MM.1S (cell line): ENCODE data around the gene LYPD5.

Experiments used
- DNase-seq: peaks from one replicate; pipeline ENCODE4 v3.0.0-alpha.2; 2015
- H2AFZ ChIP-seq: fragments of 300-600 bp; sonication (generic); 2 replicates; pipeline ENCODE4 v1.6.0; 2016; ENCODE audit warnings: antibody characterized with exemption, low read length
- H3F3A ChIP-seq: fragments of 300-600 bp; sonication (generic); 2 replicates; pipeline ENCODE4 v1.6.1; 2016; ENCODE audit warnings: mild to moderate bottlenecking, antibody characterized with exemption, low read length, moderate library complexity, mixed read lengths; ENCODE audit not compliant: insufficient read depth
- H3K27ac ChIP-seq: fragments of 300-600 bp; sonication (generic); 2 replicates; pipeline ENCODE4 v1.5.1; 2016; ENCODE audit warnings: mild to moderate bottlenecking, low read length
- H3K27me3 ChIP-seq: fragments of 300-600 bp; sonication (generic); replicated peaks from 2 replicates; pipeline ENCODE4 v1.6.0; 2016; ENCODE audit warnings: low read length; ENCODE audit not compliant: insufficient read depth
- H3K36me3 ChIP-seq: fragments of 300-600 bp; sonication (generic); replicated peaks from 2 replicates; pipeline ENCODE4 v1.6.1; 2016; ENCODE audit warnings: mild to moderate bottlenecking, low read length, mixed read lengths; ENCODE audit not compliant: insufficient read depth
- H3K4me1 ChIP-seq: fragments of 300-600 bp; sonication (generic); 2 replicates; pipeline ENCODE4 v1.6.1; 2016; ENCODE audit warnings: low read length, mixed read lengths
- H3K4me2 ChIP-seq: fragments of 300-600 bp; sonication (generic); 2 replicates; pipeline ENCODE4 v1.6.0; 2016; ENCODE audit warnings: low read depth, low read length
- H3K4me3 ChIP-seq: fragments of 300-600 bp; sonication (generic); 2 replicates; pipeline ENCODE4 v1.5.1; 2016; ENCODE audit warnings: low read length, mixed read lengths
- H3K79me2 ChIP-seq: fragments of 300-600 bp; sonication (generic); 2 replicates; pipeline ENCODE4 v1.6.1; 2016; ENCODE audit warnings: mixed run types, low read length, mixed read lengths
- H3K9ac ChIP-seq: fragments of 300-600 bp; sonication (generic); 2 replicates; pipeline ENCODE4 v1.6.1; 2016; ENCODE audit warnings: low read length, mixed read lengths
- H3K9me2 ChIP-seq: fragments of 300-600 bp; sonication (generic); replicated peaks from 2 replicates; pipeline ENCODE4 v1.6.1; 2016; ENCODE audit warnings: mild to moderate bottlenecking, low read length, mixed read lengths; ENCODE audit not compliant: insufficient read depth
- H3K9me3 ChIP-seq: fragments of 300-600 bp; sonication (generic); replicated peaks from 2 replicates; pipeline ENCODE4 v1.6.1; 2016; ENCODE audit warnings: mild to moderate bottlenecking, low read length, mixed read lengths; ENCODE audit not compliant: insufficient read depth
- H4K20me1 ChIP-seq: fragments of 300-600 bp; sonication (generic); 2 replicates; pipeline ENCODE4 v1.6.1; 2016; ENCODE audit warnings: mild to moderate bottlenecking, low read length, moderate library complexity, mixed read lengths; ENCODE audit not compliant: insufficient read depth
- CTCF ChIP-seq: fragments of 300-600 bp; sonication (generic); IDR thresholded peaks from 2 replicates; pipeline ENCODE4 v1.5.1; 2016; ENCODE audit warnings: antibody characterized with exemption, low read length, mixed read lengths
- EZH2 ChIP-seq: fragments of 300-600 bp; sonication (generic); optimal IDR thresholded peaks from 2 replicates; pipeline ENCODE3; 2017; ENCODE audit warnings: low read depth, mild to moderate bottlenecking, antibody characterized with exemption, low read length, mixed read lengths
- EZH2phosphoT487 ChIP-seq: fragments of 300-600 bp; sonication (generic); IDR thresholded peaks from 2 replicates; pipeline ENCODE4 v1.6.1; 2018; ENCODE audit warnings: antibody characterized with exemption, low read length

The LYPD5 gene

GRCh38 chr19:43752287-43752875 is 49.9 kb downstream of the LYPD5 start:
- no peak overlapping the region for H3K4me3 ChIP-seq
- H3K36me3 ChIP-seq, result no peaks in the 10 kb centered on the region; the same call in 1 of the 2 replicates
- no peak overlapping the region for H3K4me2 ChIP-seq
- no peaks in the 10 kb centered on the region for H3K9me2 ChIP-seq
- H3K9ac ChIP-seq, result no peak overlapping the region
- H3K9me3 ChIP-seq, result no peaks in the 10 kb centered on the region
- H3F3A ChIP-seq, result peaks cover 23% of the 10 kb centered on the region
- no peak overlapping the region for H2AFZ ChIP-seq
- H3K79me2 ChIP-seq, result peaks cover 61% of the 10 kb centered on the region
- peaks cover 18% of the 10 kb centered on the region for H3K4me1 ChIP-seq
- DNase-seq, result no peak
- H4K20me1 ChIP-seq, result no peaks in the 10 kb centered on the region
- H3K27ac ChIP-seq, result no peak overlapping the region
- TF ChIP-seq EZH2, result no peak
- TF ChIP-seq EZH2phosphoT487, result no peak
- TF ChIP-seq CTCF, result no peak
- no peaks in the 10 kb centered on the region for H3K27me3 ChIP-seq

GRCh38 chr19:43751466-43752220 is 50.6 kb downstream of the LYPD5 start:
- no peak for TF ChIP-seq EZH2
- TF ChIP-seq CTCF, result no peak
- TF ChIP-seq EZH2phosphoT487, result no peak
- no peak overlapping the region for H2AFZ ChIP-seq
- no peak overlapping the region for H3K4me2 ChIP-seq
- no peak overlapping the region for H3K27ac ChIP-seq
- H3K4me1 ChIP-seq, result peaks cover 13% of the 10 kb centered on the region
- no peaks in the 10 kb centered on the region; the same call in 1 of the 2 replicates for H3K36me3 ChIP-seq
- H3K9ac ChIP-seq, result no peak overlapping the region
- H4K20me1 ChIP-seq, result no peaks in the 10 kb centered on the region
- no peak for DNase-seq
- peaks cover 61% of the 10 kb centered on the region for H3K79me2 ChIP-seq
- no peaks in the 10 kb centered on the region for H3K9me2 ChIP-seq
- H3K4me3 ChIP-seq, result no peak overlapping the region
- peaks cover 16% of the 10 kb centered on the region for H3F3A ChIP-seq
- no peaks in the 10 kb centered on the region for H3K27me3 ChIP-seq
- no peaks in the 10 kb centered on the region for H3K9me3 ChIP-seq

- Histone ChIP-seq H3K9ac (no peak overlapping the region), H2AFZ (no peak overlapping the region), H3K27me3 (no peaks in the 10 kb centered on the region), H3K27ac (no peak overlapping the region), H3K9me2 (no peaks in the 10 kb centered on the region), H3F3A (peaks cover 4% of the 10 kb centered on the region; the same call in 1 of the 2 replicates), H3K4me1 (peaks cover 6% of the 10 kb centered on the region), H3K4me2 (no peak overlapping the region), H3K9me3 (no peaks in the 10 kb centered on the region), H3K79me2 (peaks cover 48% of the 10 kb centered on the region), H3K4me3 (no peak overlapping the region), H4K20me1 (no peaks in the 10 kb centered on the region), H3K36me3 (peaks cover 1% of the 10 kb centered on the region)
- TF ChIP-seq EZH2phosphoT487 (no peak), EZH2 (no peak), CTCF (no peak)
- DNase-seq, result no peak
These were observed 52.3 kb downstream of the LYPD5 start for GRCh38 chr19:43749898-43750297.
